Measurements from ENCODE around the gene SUDS3. TPM values are rescaled to one million over a fixed set of nuclear protein-coding genes. Genes with fewer than 3 reads are reported as not detected.

SUDS3 gene
- total RNA-seq = 10 to 100 TPM; 34.8 to 35.0 TPM
- 10 to 100 TPM; 14.4 to 22.7 TPM for polyA plus RNA-seq

- ChIA-PET POLR2A (ENCODE audit: partially characterized antibody) (interaction anchor here (0.7 to 3.6 kb wide), 20 partner anchors 11 to 501 kb away, joined by 3 to 61 read pairs (median 4); partner anchors contain the start of genes PEBP1, RFC5 and WSB2), CTCF (ENCODE audit: partially characterized antibody) (interaction anchor here (0.6 to 4.6 kb wide), 49 partner anchors 8 to 1290 kb away, joined by 3 to 119 read pairs (median 5); partner anchors contain the start of genes PEBP1, RFC5 and WSB2)
- Histone ChIP-seq H3K36me3 (ENCODE audit: insufficient read depth, low read length) (peaks cover 10% of the 10 kb centered on the region), H3K4me3 (ENCODE audit: low read length in 2 of 2) (peak within 1 kb of the TSS; percentile 61 to 66), H3K27ac (ENCODE audit: low read depth, low read length) (peak within 1 kb of the TSS; percentile 86), H3K4me1 (ENCODE audit: insufficient read depth, low read length) (peaks cover 36% of the 10 kb centered on the region), H3K9me3 (ENCODE audit: control insufficient read depth in 1 of 2, low read length in 2 of 2) (no peaks in the 10 kb centered on the region), H3K27me3 (ENCODE audit: insufficient read depth, low read length) (no peaks in the 10 kb centered on the region)
- peak; percentile 90 to 98 (median 93) for DNase-seq
- Mint-ChIP-seq H3K36me3 (peaks cover 7 to 30% of the 10 kb centered on the region in 2 donors), H3K9me3 (peaks cover 0 to 4% (median 0%) of the 10 kb centered on the region in 8 donors), H3K4me3 (peak within 1 kb of the TSS; percentile 96 to 98 (median 97)), H3K4me1 (peaks cover 22 to 53% (median 37%) of the 10 kb centered on the region in 4 donors), H3K27ac (peak within 1 kb of the TSS; percentile 98 to 100 (median 99)), H3K27me3 (no peaks in the 10 kb centered on the region)
- intact Hi-C loops (cut with micrococcal nuclease) = loop anchor here (1.0 to 10.0 kb wide), 10 partner anchors 194 to 1741 kb away; partner anchors contain the start of genes FBXO21, PEBP1, RAB35 and RFC5
Observed at GRCh38 chr12:118376089-118377020, at the start of gene SUDS3. SUDS3 (plus strand) TSS chr12:118376555; CDS start chr12:118376692, 137 bp downstream.

GRCh38 chr12:118326991-118327390, 49.4 kb upstream of the SUDS3 start:
- H3K9me3 Mint-ChIP-seq = no peaks in the 10 kb centered on the region
- Histone ChIP-seq H3K36me3 (ENCODE audit: insufficient read depth, low read length) (no peaks in the 10 kb centered on the region), H3K4me3 (ENCODE audit: low read length in 2 of 2) (no peak overlapping the region), H3K4me1 (ENCODE audit: insufficient read depth, low read length) (peaks cover 5% of the 10 kb centered on the region), H3K27me3 (ENCODE audit: insufficient read depth, low read length) (no peaks in the 10 kb centered on the region), H3K9me3 (ENCODE audit: control insufficient read depth in 1 of 2, low read length in 2 of 2) (no peaks in the 10 kb centered on the region), H3K27ac (ENCODE audit: low read depth, low read length) (no peak overlapping the region)
- no peak for DNase-seq
- peaks cover 7 to 18% of the 10 kb centered on the region in 2 donors for H3K36me3 Mint-ChIP-seq
- intact Hi-C loops (cut with micrococcal nuclease) = no loop called here
- no peaks in the 10 kb centered on the region for H3K27me3 Mint-ChIP-seq
- H3K4me3 Mint-ChIP-seq = no peak overlapping the region
- POLR2A ChIA-PET (ENCODE audit: partially characterized antibody) = no interaction called here
- H3K27ac Mint-ChIP-seq = no peak overlapping the region
- H3K4me1 Mint-ChIP-seq = peaks cover 24 to 29% (median 25%) of the 10 kb centered on the region in 4 donors
- CTCF ChIA-PET (ENCODE audit: partially characterized antibody) = no interaction called here

GRCh38 chr12:118327391-118327790, 49.0 kb upstream of the SUDS3 start:
- no peak overlapping the region for H3K27ac ChIP-seq (ENCODE audit: low read depth, low read length)
- no peak overlapping the region for H3K27ac Mint-ChIP-seq

GRCh38 chr12:118328486-118329330, 47.6 kb upstream of the SUDS3 start:
- ChIA-PET CTCF (ENCODE audit: partially characterized antibody) (interaction anchor here (0.7 kb wide), 1 partner anchor 47 kb away, joined by 5 read pairs; the partner anchor contains the start of gene SUDS3), POLR2A (ENCODE audit: partially characterized antibody) (no interaction called here)
- Mint-ChIP-seq H3K27me3 (no peaks in the 10 kb centered on the region), H3K4me1 (peaks cover 27 to 39% (median 32%) of the 10 kb centered on the region in 4 donors), H3K9me3 (no peaks in the 10 kb centered on the region), H3K4me3 (no peak overlapping the region), H3K27ac (no peak overlapping the region), H3K36me3 (peaks cover 9 to 32% of the 10 kb centered on the region in 2 donors)
- Histone ChIP-seq H3K4me3 (ENCODE audit: low read length in 2 of 2) (no peak overlapping the region), H3K36me3 (ENCODE audit: insufficient read depth, low read length) (no peaks in the 10 kb centered on the region), H3K27me3 (ENCODE audit: insufficient read depth, low read length) (no peaks in the 10 kb centered on the region), H3K9me3 (ENCODE audit: control insufficient read depth in 1 of 2, low read length in 2 of 2) (no peaks in the 10 kb centered on the region), H3K4me1 (ENCODE audit: insufficient read depth, low read length) (peaks cover 5% of the 10 kb centered on the region), H3K27ac (ENCODE audit: low read depth, low read length) (no peak overlapping the region)
- DNase-seq = no peak
- intact Hi-C loops (cut with micrococcal nuclease) = no loop called here

More at GRCh38 chr12:118327391-118327790, 49.0 kb upstream of the SUDS3 start:
- Mint-ChIP-seq H3K9me3 (no peaks in the 10 kb centered on the region), H3K4me1 (peaks cover 23 to 29% (median 25%) of the 10 kb centered on the region in 4 donors), H3K27me3 (no peaks in the 10 kb centered on the region), H3K4me3 (no peak overlapping the region), H3K36me3 (peaks cover 7 to 20% of the 10 kb centered on the region in 2 donors)
- Histone ChIP-seq H3K4me1 (ENCODE audit: insufficient read depth, low read length) (peaks cover 5% of the 10 kb centered on the region), H3K9me3 (ENCODE audit: control insufficient read depth in 1 of 2, low read length in 2 of 2) (no peaks in the 10 kb centered on the region), H3K4me3 (ENCODE audit: low read length in 2 of 2) (no peak overlapping the region), H3K27me3 (ENCODE audit: insufficient read depth, low read length) (no peaks in the 10 kb centered on the region), H3K36me3 (ENCODE audit: insufficient read depth, low read length) (no peaks in the 10 kb centered on the region)
- intact Hi-C loops (cut with micrococcal nuclease) = no loop called here
- CTCF ChIA-PET (ENCODE audit: partially characterized antibody) = no interaction called here
- POLR2A ChIA-PET (ENCODE audit: partially characterized antibody) = no interaction called here
- no peak for DNase-seq

- Histone ChIP-seq H3K4me1 (ENCODE audit: insufficient read depth, low read length) (peaks cover 5% of the 10 kb centered on the region), H3K27ac (ENCODE audit: low read depth, low read length) (no peak overlapping the region), H3K36me3 (ENCODE audit: insufficient read depth, low read length) (no peaks in the 10 kb centered on the region), H3K4me3 (ENCODE audit: low read length in 2 of 2) (no peak overlapping the region), H3K27me3 (ENCODE audit: insufficient read depth, low read length) (no peaks in the 10 kb centered on the region), H3K9me3 (ENCODE audit: control insufficient read depth in 1 of 2, low read length in 2 of 2) (no peaks in the 10 kb centered on the region)
- CTCF ChIA-PET (ENCODE audit: partially characterized antibody) = no interaction called here
- H3K4me1 Mint-ChIP-seq = peaks cover 20 to 32% (median 27%) of the 10 kb centered on the region in 4 donors
- DNase-seq = no peak
- peak overlapping the region in 2 of 8 donors; percentile 34 to 41 for H3K4me3 Mint-ChIP-seq
- intact Hi-C loops (cut with micrococcal nuclease) = no loop called here
- POLR2A ChIA-PET (ENCODE audit: partially characterized antibody) = no interaction called here
- no peaks in the 10 kb centered on the region for H3K27me3 Mint-ChIP-seq
- H3K36me3 Mint-ChIP-seq = peaks cover 13 to 34% of the 10 kb centered on the region in 2 donors
- H3K27ac Mint-ChIP-seq = peak overlapping the region in 3 of 7 donors; percentile 25 to 64 (median 35)
- H3K9me3 Mint-ChIP-seq = no peaks in the 10 kb centered on the region
Observed at GRCh38 chr12:118330421-118331018, 45.8 kb upstream of the SUDS3 start.

GRCh38 chr12:118332511-118332910, 43.8 kb upstream of the SUDS3 start:
- ChIA-PET POLR2A (ENCODE audit: partially characterized antibody) (no interaction called here), CTCF (ENCODE audit: partially characterized antibody) (interaction anchor here (0.7 to 1.1 kb wide), 3 partner anchors 15 to 45 kb away, joined by 3 to 4 read pairs (median 3); no protein-coding TSS in a partner anchor)
- no peak overlapping the region for H3K27ac ChIP-seq (ENCODE audit: low read depth, low read length)
- DNase-seq = no peak
- H3K27me3 ChIP-seq (ENCODE audit: insufficient read depth, low read length) = no peaks in the 10 kb centered on the region
- Mint-ChIP-seq H3K9me3 (no peaks in the 10 kb centered on the region), H3K36me3 (peaks cover 23 to 36% of the 10 kb centered on the region in 2 donors), H3K27me3 (no peaks in the 10 kb centered on the region), H3K27ac (no peak overlapping the region), H3K4me3 (no peak overlapping the region), H3K4me1 (peaks cover 23 to 42% (median 37%) of the 10 kb centered on the region in 4 donors)
- H3K36me3 ChIP-seq (ENCODE audit: insufficient read depth, low read length) = no peaks in the 10 kb centered on the region
- intact Hi-C loops (cut with micrococcal nuclease) = no loop called here
- H3K4me3 ChIP-seq (ENCODE audit: low read length in 2 of 2) = no peak overlapping the region
- peaks cover 5% of the 10 kb centered on the region for H3K4me1 ChIP-seq (ENCODE audit: insufficient read depth, low read length)
- H3K9me3 ChIP-seq (ENCODE audit: control insufficient read depth in 1 of 2, low read length in 2 of 2) = no peaks in the 10 kb centered on the region

All from CD4-positive, alpha-beta memory T cell (primary cell).